ENCODE measurements around the gene MAPK11.
A peak's percentile ranks its signal among the peaks of the same experiment; 100 is the strongest.

Gene MAPK11

GRCh38 chr22:50259302-50259701 is 10.9 kb downstream of the MAPK11 start:
- DNase-seq (ENCODE audit: low read depth) = peak; percentile 33
- H3K4me3 ChIP-seq (ENCODE audit: low read depth, low read length) = no peak overlapping the region
- no peak for TF ChIP-seq CTCF (conservative IDR thresholded peaks at IDR 0.05; ENCODE audit: low read depth, low read length)

GRCh38 chr22:50258361-50259292 is 11.6 kb downstream of the MAPK11 start:
- no peak overlapping the region for H3K4me3 ChIP-seq (ENCODE audit: low read depth, low read length)
- no peak for DNase-seq (ENCODE audit: low read depth)
- TF ChIP-seq CTCF (conservative IDR thresholded peaks at IDR 0.05; ENCODE audit: low read depth, low read length) = no peak

GRCh38 chr22:50257451-50258360 is 12.5 kb downstream of the MAPK11 start:
- H3K4me3 ChIP-seq (ENCODE audit: low read depth, low read length) = no peak overlapping the region
- no peak for DNase-seq (ENCODE audit: low read depth)
- TF ChIP-seq CTCF (conservative IDR thresholded peaks at IDR 0.05; ENCODE audit: low read depth, low read length) = no peak

- TF ChIP-seq CTCF (conservative IDR thresholded peaks at IDR 0.05; ENCODE audit: low read depth, low read length) = no peak
- DNase-seq (ENCODE audit: low read depth) = no peak
- no peak overlapping the region for H3K4me3 ChIP-seq (ENCODE audit: low read depth, low read length)
These were observed 13.1 kb downstream of the MAPK11 start for GRCh38 chr22:50257041-50257440.

GRCh38 chr22:50256258-50256862 is 13.8 kb downstream of the MAPK11 start:
- no peak for TF ChIP-seq CTCF (conservative IDR thresholded peaks at IDR 0.05; ENCODE audit: low read depth, low read length)
- DNase-seq (ENCODE audit: low read depth) = no peak
- no peak overlapping the region for H3K4me3 ChIP-seq (ENCODE audit: low read depth, low read length)

- no peak for TF ChIP-seq CTCF (conservative IDR thresholded peaks at IDR 0.05; ENCODE audit: low read depth, low read length)
- no peak for DNase-seq (ENCODE audit: low read depth)
- H3K4me3 ChIP-seq (ENCODE audit: low read depth, low read length) = no peak overlapping the region
These were observed 14.6 kb downstream of the MAPK11 start for GRCh38 chr22:50255607-50256006.

Measured in choroid plexus epithelial cell (primary cell).